ENCODE results near the gene ARHGAP1. TPM values are rescaled to one million over a fixed set of nuclear protein-coding genes. Genes with fewer than 3 reads are reported as not detected.
"Not testable (repeated sequence)": the region's sequence is repeated elsewhere in the genome, so short reads cannot be mapped to it uniquely, and the experiment has no call there.

ARHGAP1 gene
- total RNA-seq, 1 donor from 2014 or later: 59.1 TPM

GRCh38 chr11:46717825-46718154 is 17.4 kb upstream of the ARHGAP1 start:
- H3K27ac Mint-ChIP-seq; H3K4me3 Mint-ChIP-seq; DNase-seq; H3K4me1 Mint-ChIP-seq; H3K27me3 Mint-ChIP-seq; H3K9me3 Mint-ChIP-seq; intact Hi-C loops (cut with micrococcal nuclease); H3K36me3 Mint-ChIP-seq (ENCODE audit: low read depth): not testable (repeated sequence)

- peaks cover 7% of the 10 kb centered on the region for H3K36me3 Mint-ChIP-seq (ENCODE audit: low read depth)
- H3K9me3 Mint-ChIP-seq: no peaks in the 10 kb centered on the region
- H3K4me3 Mint-ChIP-seq: no peak overlapping the region
- intact Hi-C loops (cut with micrococcal nuclease): no loop called here
- H3K27me3 Mint-ChIP-seq: no peaks in the 10 kb centered on the region
- peaks cover 2% of the 10 kb centered on the region for H3K4me1 Mint-ChIP-seq
- no peak for DNase-seq
- no peak overlapping the region for H3K27ac Mint-ChIP-seq
Measured at GRCh38 chr11:46712874-46713576, 12.6 kb upstream of the ARHGAP1 start.

GRCh38 chr11:46711303-46711702 is 10.9 kb upstream of the ARHGAP1 start:
- peaks cover 4% of the 10 kb centered on the region for H3K4me1 Mint-ChIP-seq
- no peaks in the 10 kb centered on the region for H3K9me3 Mint-ChIP-seq
- intact Hi-C loops (cut with micrococcal nuclease): no loop called here
- H3K27me3 Mint-ChIP-seq: no peaks in the 10 kb centered on the region
- no peak overlapping the region for H3K27ac Mint-ChIP-seq
- H3K4me3 Mint-ChIP-seq: no peak overlapping the region
- H3K36me3 Mint-ChIP-seq (ENCODE audit: low read depth): peaks cover 20% of the 10 kb centered on the region
- no peak for DNase-seq

GRCh38 chr11:46710821-46711269 is 10.4 kb upstream of the ARHGAP1 start:
- no peaks in the 10 kb centered on the region for H3K27me3 Mint-ChIP-seq
- no peak overlapping the region for H3K27ac Mint-ChIP-seq

GRCh38 chr11:46709351-46709750 is 8.9 kb upstream of the ARHGAP1 start:
- intact Hi-C loops (cut with micrococcal nuclease); H3K27me3 Mint-ChIP-seq; H3K27ac Mint-ChIP-seq; H3K9me3 Mint-ChIP-seq; H3K4me1 Mint-ChIP-seq; H3K4me3 Mint-ChIP-seq; DNase-seq: not testable (repeated sequence)
- peaks cover 29% of the 10 kb centered on the region for H3K36me3 Mint-ChIP-seq (ENCODE audit: low read depth)

More at GRCh38 chr11:46710821-46711269, 10.4 kb upstream of the ARHGAP1 start:
- intact Hi-C loops (cut with micrococcal nuclease): no loop called here
- H3K9me3 Mint-ChIP-seq: no peaks in the 10 kb centered on the region
- peaks cover 21% of the 10 kb centered on the region for H3K36me3 Mint-ChIP-seq (ENCODE audit: low read depth)
- no peak for DNase-seq
- peaks cover 4% of the 10 kb centered on the region for H3K4me1 Mint-ChIP-seq
- no peak overlapping the region for H3K4me3 Mint-ChIP-seq

GRCh38 chr11:46706886-46707285 is 6.5 kb upstream of the ARHGAP1 start:
- Mint-ChIP-seq H3K4me1 (peaks cover 12% of the 10 kb centered on the region), H3K27me3 (no peaks in the 10 kb centered on the region), H3K4me3 (no peak overlapping the region), H3K36me3 (ENCODE audit: low read depth) (peaks cover 48% of the 10 kb centered on the region), H3K27ac (no peak overlapping the region), H3K9me3 (no peaks in the 10 kb centered on the region)
- intact Hi-C loops (cut with micrococcal nuclease): no loop called here
- no peak for DNase-seq

- H3K9me3 Mint-ChIP-seq: peaks cover 3% of the 10 kb centered on the region
- H3K4me3 Mint-ChIP-seq: no peak overlapping the region
- peaks cover 3% of the 10 kb centered on the region for H3K27me3 Mint-ChIP-seq
- DNase-seq: no peak
- no peak overlapping the region for H3K27ac Mint-ChIP-seq
- H3K4me1 Mint-ChIP-seq: peaks cover 24% of the 10 kb centered on the region
- peaks cover 60% of the 10 kb centered on the region for H3K36me3 Mint-ChIP-seq (ENCODE audit: low read depth)
- intact Hi-C loops (cut with micrococcal nuclease): no loop called here
Measured at GRCh38 chr11:46705070-46705688, 4.8 kb upstream of the ARHGAP1 start.

GRCh38 chr11:46701078-46701654 is 747 bp upstream of the ARHGAP1 start:
- intact Hi-C loops (cut with micrococcal nuclease): loop anchor here (2.0 to 5.0 kb wide), 6 partner anchors 30 to 1066 kb away; partner anchors contain the start of genes ARFGAP2, CKAP5, CSTPP1 and FNBP4
- Mint-ChIP-seq H3K4me1 (peaks cover 38% of the 10 kb centered on the region), H3K27me3 (peaks cover 3% of the 10 kb centered on the region), H3K27ac (peak overlapping the region; percentile 98), H3K4me3 (peak overlapping the region; percentile 99), H3K36me3 (ENCODE audit: low read depth) (peaks cover 44% of the 10 kb centered on the region), H3K9me3 (peaks cover 3% of the 10 kb centered on the region)
- peak; percentile 72 for DNase-seq

GRCh38 chr11:46698597-46698996 is 1.8 kb downstream of the ARHGAP1 start:
- intact Hi-C loops (cut with micrococcal nuclease): no loop called here
- peaks cover 46% of the 10 kb centered on the region for H3K36me3 Mint-ChIP-seq (ENCODE audit: low read depth)
- peaks cover 3% of the 10 kb centered on the region for H3K27me3 Mint-ChIP-seq
- peak overlapping the region; percentile 99 for H3K4me3 Mint-ChIP-seq
- peaks cover 3% of the 10 kb centered on the region for H3K9me3 Mint-ChIP-seq
- no peak for DNase-seq
- peaks cover 38% of the 10 kb centered on the region for H3K4me1 Mint-ChIP-seq
- H3K27ac Mint-ChIP-seq: peak overlapping the region; percentile 74

GRCh38 chr11:46697723-46698122 is 2.7 kb downstream of the ARHGAP1 start:
- Mint-ChIP-seq H3K4me3 (no peak overlapping the region), H3K27ac (peak overlapping the region; percentile 46), H3K4me1 (peaks cover 35% of the 10 kb centered on the region), H3K36me3 (ENCODE audit: low read depth) (peaks cover 39% of the 10 kb centered on the region), H3K27me3 (peaks cover 3% of the 10 kb centered on the region), H3K9me3 (peaks cover 3% of the 10 kb centered on the region)
- intact Hi-C loops (cut with micrococcal nuclease): no loop called here
- DNase-seq: no peak

GRCh38 chr11:46697303-46697702 is 3.1 kb downstream of the ARHGAP1 start:
- Mint-ChIP-seq H3K27me3 (peaks cover 3% of the 10 kb centered on the region), H3K4me3 (no peak overlapping the region), H3K36me3 (ENCODE audit: low read depth) (peaks cover 35% of the 10 kb centered on the region), H3K4me1 (peaks cover 31% of the 10 kb centered on the region), H3K27ac (no peak overlapping the region), H3K9me3 (peaks cover 3% of the 10 kb centered on the region)
- intact Hi-C loops (cut with micrococcal nuclease): no loop called here
- no peak for DNase-seq

GRCh38 chr11:46696212-46696558 is 4.2 kb downstream of the ARHGAP1 start:
- Mint-ChIP-seq H3K27ac (no peak overlapping the region), H3K4me1 (peaks cover 24% of the 10 kb centered on the region), H3K27me3 (peaks cover 3% of the 10 kb centered on the region), H3K36me3 (ENCODE audit: low read depth) (peaks cover 28% of the 10 kb centered on the region), H3K9me3 (peaks cover 3% of the 10 kb centered on the region), H3K4me3 (no peak overlapping the region)
- no peak for DNase-seq
- intact Hi-C loops (cut with micrococcal nuclease): no loop called here

- Mint-ChIP-seq H3K27me3 (peaks cover 2% of the 10 kb centered on the region), H3K4me3 (no peak overlapping the region), H3K36me3 (ENCODE audit: low read depth) (peaks cover 27% of the 10 kb centered on the region), H3K4me1 (peaks cover 21% of the 10 kb centered on the region), H3K9me3 (peaks cover 2% of the 10 kb centered on the region), H3K27ac (no peak overlapping the region)
- intact Hi-C loops (cut with micrococcal nuclease): no loop called here
- DNase-seq: no peak
Measured at GRCh38 chr11:46695345-46696211, 4.8 kb downstream of the ARHGAP1 start.

GRCh38 chr11:46694607-46695006 is 5.8 kb downstream of the ARHGAP1 start:
- Mint-ChIP-seq H3K27me3 (no peaks in the 10 kb centered on the region), H3K36me3 (ENCODE audit: low read depth) (peaks cover 25% of the 10 kb centered on the region), H3K27ac (no peak overlapping the region), H3K4me3 (no peak overlapping the region), H3K4me1 (peaks cover 18% of the 10 kb centered on the region), H3K9me3 (no peaks in the 10 kb centered on the region)
- DNase-seq: no peak
- intact Hi-C loops (cut with micrococcal nuclease): no loop called here

All from activated CD4-positive, alpha-beta T cell treated with anti-CD3 and anti-CD28 coated beads, Interleukin-2, amount 10 ng/mL, durations not matched to agents 24 days and 14 days (primary cell).